Kidney (tissue), 14 donors: ENCODE results near the gene KDM8. TPM values are rescaled to one million over a fixed set of nuclear protein-coding genes. Genes with fewer than 3 reads are reported as not detected.

Source experiments
- DNase-seq, 5 donors: peaks; one replicate each; pipeline ENCODE4 v3.0.0-alpha.2; 2013 to 2020
- FAIRE-seq: peaks from 2 replicates; lab custom pipeline; 2012; peaks lifted over from hg19 to GRCh38; lab: Jason Lieb, UNC
- H3K27ac ChIP-seq, 2 donors: one replicate each; pipeline ENCODE4 v1.7.0; 2013; ENCODE audit warnings: low read depth in 2 of 2, low read length in 2 of 2, inconsistent platforms in 1 of 2
- H3K27me3 ChIP-seq: one replicate; pipeline ENCODE4 v1.7.1; 2013; ENCODE audit warnings: low read length, inconsistent platforms; ENCODE audit not compliant: control insufficient read depth, insufficient read depth
- H3K36me3 ChIP-seq, 3 donors: one replicate each; pipeline versions ENCODE4 v1.7.0 to v1.7.1; 2013; ENCODE audit warnings: low read length in 3 of 3, control low read depth in 1 of 3, inconsistent platforms in 1 of 3; ENCODE audit not compliant: insufficient read depth in 3 of 3, control insufficient read depth in 2 of 3
- H3K4me1 ChIP-seq, 3 donors: one replicate each; pipeline versions ENCODE4 v1.7.0 to v1.7.1; 2013; ENCODE audit warnings: low read length in 3 of 3, inconsistent platforms in 1 of 3, low read depth in 1 of 3; ENCODE audit not compliant: control insufficient read depth in 2 of 3, insufficient read depth in 2 of 3
- H3K4me3 ChIP-seq, 3 donors: one replicate each; pipeline versions ENCODE4 v1.7.0 to v1.8.1; 2013; ENCODE audit warnings: low read length in 3 of 3, control low read depth in 1 of 3, inconsistent platforms in 1 of 3
- H3K9ac ChIP-seq, 3 donors: one replicate each; pipeline versions ENCODE4 v1.7.0 to v1.7.1; 2013; ENCODE audit warnings: low read length in 3 of 3, control low read depth in 1 of 3, inconsistent platforms in 1 of 3
- H3K9me3 ChIP-seq, 3 donors: one replicate each; pipeline versions ENCODE4 v1.7.0 to v1.7.1; 2013; ENCODE audit warnings: low read length in 3 of 3, control low read depth in 1 of 3, inconsistent platforms in 1 of 3; ENCODE audit not compliant: control insufficient read depth in 2 of 3, insufficient read depth in 1 of 3
- intact Hi-C: fragments of 100-400 bp; cut with DNase I; formaldehyde crosslinking; loops from one replicate; pipeline ENCODE4 v1.11.1; 2022
- polyA plus RNA-seq: library from polyadenylated mRNA; stranded (reverse); fragments of 350-450 nt; fragmentation: Illumina TruSeq; extraction: RNeasy Lipid Tissue Mini Kit (QIAGEN cat#74804); gene quantifications from one replicate; pipeline ENCODE4 v1.2.3, GENCODE V29; 2014; ENCODE audit warnings: low read depth, low replicate concordance; ENCODE audit not compliant: insufficient read depth
- total RNA-seq: library from RNA; stranded (reverse); fragmentation: NEBNext Ultra II Directional; extraction: Animal tissue kit (Norgen Biotek cat#: 25700); gene quantifications from one replicate; pipeline ENCODE4 v1.2.1, GENCODE V29; 2021
- TF ChIP-seq, protein P1 (sequence below): IDR thresholded peaks from 3 replicates; pipeline ENCODE4 v1.5.1; 2012; ENCODE audit warnings: mild to moderate bottlenecking, moderate library complexity, borderline replicate concordance; ENCODE audit not compliant: insufficient read depth; ENCODE audit errors: extremely low read depth
- donor health status: control.
- donor health status: control.
- donor health status: control.
- donor health status: control.
- donor health status: control.
- donor health status: DM: yes; HTN: yes; CAD: no.
- donor health status: Normal renal cell carcinoma (clear cell type).

Gene KDM8
- total and polyA plus RNA-seq, 2 donors from 2014 or later: 6.3 to 8.5 TPM

DNA sequence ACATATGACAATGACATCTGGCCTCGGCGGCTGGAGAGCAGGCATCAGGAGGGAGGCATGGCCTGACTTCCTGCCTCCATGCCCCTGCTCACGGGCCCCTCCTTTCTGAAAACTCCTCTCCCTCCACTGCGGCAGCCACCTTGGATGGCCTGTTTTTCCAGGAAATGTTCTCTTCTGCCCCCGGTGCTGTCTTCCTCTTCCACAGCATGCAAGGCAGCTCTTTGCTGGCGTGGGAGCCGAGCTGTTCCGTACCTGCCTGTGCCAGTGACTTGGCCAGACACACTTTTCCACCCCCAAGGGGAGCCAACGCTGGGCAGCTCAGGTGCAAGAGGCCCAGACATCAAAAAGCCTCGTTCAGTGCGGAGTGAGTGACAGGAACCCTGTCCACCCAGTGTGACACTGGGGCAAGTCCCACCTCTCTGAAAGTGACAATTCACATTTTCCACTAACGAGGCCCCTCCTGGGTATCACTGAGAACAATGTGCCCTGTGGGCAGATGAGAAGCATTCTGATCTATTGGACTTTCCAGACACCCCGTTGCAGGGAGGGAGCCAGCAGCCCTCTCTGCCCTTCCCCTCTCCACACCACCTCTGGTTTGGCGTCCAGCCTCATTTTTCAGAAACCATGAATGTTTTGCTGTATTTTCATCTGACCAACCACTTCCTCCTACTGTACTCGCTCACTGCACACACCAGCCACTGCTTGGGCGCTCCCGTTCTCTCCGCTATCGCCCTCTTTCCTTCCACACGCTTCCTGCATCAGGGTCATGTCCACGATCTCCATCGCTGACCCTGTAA, 34.1 kb downstream of the KDM8 start:
- Histone ChIP-seq H3K4me1 (peaks cover 0 to 30% (median 16%) of the 10 kb centered on the region in 3 donors), H3K9ac (peak overlapping the region in 1 of 3 donors; percentile 14), H3K27me3 (no peaks in the 10 kb centered on the region), H3K9me3 (no peaks in the 10 kb centered on the region), H3K36me3 (peaks cover 0 to 7% (median 4%) of the 10 kb centered on the region in 3 donors), H3K4me3 (no peak overlapping the region), H3K27ac (peak overlapping the region; percentile 65 to 68)
- FAIRE-seq (no peak), DNase-seq (peak in 2 of 5 donors; percentile 50 to 82)
- TF ChIP-seq, protein P1, sequence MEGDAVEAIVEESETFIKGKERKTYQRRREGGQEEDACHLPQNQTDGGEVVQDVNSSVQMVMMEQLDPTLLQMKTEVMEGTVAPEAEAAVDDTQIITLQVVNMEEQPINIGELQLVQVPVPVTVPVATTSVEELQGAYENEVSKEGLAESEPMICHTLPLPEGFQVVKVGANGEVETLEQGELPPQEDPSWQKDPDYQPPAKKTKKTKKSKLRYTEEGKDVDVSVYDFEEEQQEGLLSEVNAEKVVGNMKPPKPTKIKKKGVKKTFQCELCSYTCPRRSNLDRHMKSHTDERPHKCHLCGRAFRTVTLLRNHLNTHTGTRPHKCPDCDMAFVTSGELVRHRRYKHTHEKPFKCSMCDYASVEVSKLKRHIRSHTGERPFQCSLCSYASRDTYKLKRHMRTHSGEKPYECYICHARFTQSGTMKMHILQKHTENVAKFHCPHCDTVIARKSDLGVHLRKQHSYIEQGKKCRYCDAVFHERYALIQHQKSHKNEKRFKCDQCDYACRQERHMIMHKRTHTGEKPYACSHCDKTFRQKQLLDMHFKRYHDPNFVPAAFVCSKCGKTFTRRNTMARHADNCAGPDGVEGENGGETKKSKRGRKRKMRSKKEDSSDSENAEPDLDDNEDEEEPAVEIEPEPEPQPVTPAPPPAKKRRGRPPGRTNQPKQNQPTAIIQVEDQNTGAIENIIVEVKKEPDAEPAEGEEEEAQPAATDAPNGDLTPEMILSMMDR: no peak
- intact Hi-C loops: loop anchor here (5.0 to 10.0 kb wide), 2 partner anchors 107 to 130 kb away; no protein-coding TSS in a partner anchor

DNA sequence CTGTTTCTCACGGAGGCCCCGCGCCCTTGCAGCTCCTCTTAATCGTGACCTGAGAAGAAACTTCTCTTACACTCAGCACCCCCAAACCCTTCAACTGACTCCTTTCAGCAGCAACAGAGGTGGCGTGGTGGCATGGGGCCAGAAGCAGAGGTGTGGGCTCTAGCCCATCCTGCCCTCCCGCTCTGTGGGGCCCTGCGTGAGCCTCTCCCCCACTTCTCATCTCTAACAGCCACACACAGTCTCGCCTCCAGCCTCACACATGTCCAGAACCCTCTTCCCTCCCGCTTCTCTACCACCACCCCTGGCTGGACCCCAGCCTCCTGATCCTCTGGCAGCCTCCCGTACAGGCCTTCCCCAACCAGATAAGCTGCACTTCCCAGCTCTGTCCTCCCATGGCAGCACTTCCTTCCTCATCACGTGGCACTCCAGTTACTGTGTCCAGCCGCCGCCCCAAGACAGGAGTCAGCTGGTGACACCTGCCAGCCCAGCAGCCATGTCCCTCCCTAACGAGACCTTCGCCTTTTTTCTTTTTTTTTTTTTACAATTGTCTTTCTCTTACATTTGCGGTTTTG, 34.8 kb downstream of the KDM8 start:
- H3K4me1 ChIP-seq: peaks cover 0 to 35% (median 21%) of the 10 kb centered on the region in 3 donors
- H3K27ac ChIP-seq: peak overlapping the region; percentile 65 to 68
- no peak for FAIRE-seq
- peak overlapping the region in 1 of 3 donors; percentile 14 for H3K9ac ChIP-seq
- intact Hi-C loops: loop anchor here (5.0 to 10.0 kb wide), 2 partner anchors 107 to 129 kb away; no protein-coding TSS in a partner anchor
- no peak overlapping the region for H3K4me3 ChIP-seq
- H3K9me3 ChIP-seq: no peaks in the 10 kb centered on the region
- DNase-seq: peak in 3 of 5 donors; percentile 61 to 80 (median 66)
- TF ChIP-seq, protein P1: no peak
- H3K36me3 ChIP-seq: peaks cover 0 to 5% (median 2%) of the 10 kb centered on the region in 3 donors
- no peaks in the 10 kb centered on the region for H3K27me3 ChIP-seq

GRCh38 chr16:27238591-27238990, 35.3 kb downstream of the KDM8 start:
- DNase-seq (peak in 1 of 5 donors; percentile 54), FAIRE-seq (no peak)
- no peak overlapping the region for H3K9ac ChIP-seq
- peaks cover 0 to 5% (median 0%) of the 10 kb centered on the region in 3 donors for H3K36me3 ChIP-seq
- H3K4me1 ChIP-seq: peaks cover 3 to 40% (median 26%) of the 10 kb centered on the region in 3 donors
- intact Hi-C loops: loop anchor here (5.0 to 10.0 kb wide), 2 partner anchors 106 to 129 kb away; no protein-coding TSS in a partner anchor
- H3K9me3 ChIP-seq: no peaks in the 10 kb centered on the region
- no peaks in the 10 kb centered on the region for H3K27me3 ChIP-seq
- no peak overlapping the region for H3K4me3 ChIP-seq
- TF ChIP-seq, protein P1: no peak
- H3K27ac ChIP-seq: peak overlapping the region in 1 of 2 donors; percentile 65
